ENCODE measurements around the gene ARHGEF28. TPM values are rescaled to one million over a fixed set of nuclear protein-coding genes. Genes with fewer than 3 reads are reported as not detected.

Gene ARHGEF28
- total and polyA plus RNA-seq, 2 of the 13 experiments (the other 11 are each of a cell fraction or from before 2014, with no cell fraction given), result 17.4 to 34.1 TPM

GRCh38 chr5:73770172-73771025 lies 144.4 kb downstream of the ARHGEF28 start (continued):
- TF ChIP-seq ARID5B (CRISPR knock-in tag; IDR thresholded peaks at IDR 0.05), result peak; percentile 65; the same call in 1 of the 2 replicates
- peak; percentile 19; the same call in 1 of the 2 replicates for TF ChIP-seq ARID3A (IDR thresholded peaks at IDR 0.05; ENCODE audit: low read depth, low read length)
- TF ChIP-seq, protein P1, sequence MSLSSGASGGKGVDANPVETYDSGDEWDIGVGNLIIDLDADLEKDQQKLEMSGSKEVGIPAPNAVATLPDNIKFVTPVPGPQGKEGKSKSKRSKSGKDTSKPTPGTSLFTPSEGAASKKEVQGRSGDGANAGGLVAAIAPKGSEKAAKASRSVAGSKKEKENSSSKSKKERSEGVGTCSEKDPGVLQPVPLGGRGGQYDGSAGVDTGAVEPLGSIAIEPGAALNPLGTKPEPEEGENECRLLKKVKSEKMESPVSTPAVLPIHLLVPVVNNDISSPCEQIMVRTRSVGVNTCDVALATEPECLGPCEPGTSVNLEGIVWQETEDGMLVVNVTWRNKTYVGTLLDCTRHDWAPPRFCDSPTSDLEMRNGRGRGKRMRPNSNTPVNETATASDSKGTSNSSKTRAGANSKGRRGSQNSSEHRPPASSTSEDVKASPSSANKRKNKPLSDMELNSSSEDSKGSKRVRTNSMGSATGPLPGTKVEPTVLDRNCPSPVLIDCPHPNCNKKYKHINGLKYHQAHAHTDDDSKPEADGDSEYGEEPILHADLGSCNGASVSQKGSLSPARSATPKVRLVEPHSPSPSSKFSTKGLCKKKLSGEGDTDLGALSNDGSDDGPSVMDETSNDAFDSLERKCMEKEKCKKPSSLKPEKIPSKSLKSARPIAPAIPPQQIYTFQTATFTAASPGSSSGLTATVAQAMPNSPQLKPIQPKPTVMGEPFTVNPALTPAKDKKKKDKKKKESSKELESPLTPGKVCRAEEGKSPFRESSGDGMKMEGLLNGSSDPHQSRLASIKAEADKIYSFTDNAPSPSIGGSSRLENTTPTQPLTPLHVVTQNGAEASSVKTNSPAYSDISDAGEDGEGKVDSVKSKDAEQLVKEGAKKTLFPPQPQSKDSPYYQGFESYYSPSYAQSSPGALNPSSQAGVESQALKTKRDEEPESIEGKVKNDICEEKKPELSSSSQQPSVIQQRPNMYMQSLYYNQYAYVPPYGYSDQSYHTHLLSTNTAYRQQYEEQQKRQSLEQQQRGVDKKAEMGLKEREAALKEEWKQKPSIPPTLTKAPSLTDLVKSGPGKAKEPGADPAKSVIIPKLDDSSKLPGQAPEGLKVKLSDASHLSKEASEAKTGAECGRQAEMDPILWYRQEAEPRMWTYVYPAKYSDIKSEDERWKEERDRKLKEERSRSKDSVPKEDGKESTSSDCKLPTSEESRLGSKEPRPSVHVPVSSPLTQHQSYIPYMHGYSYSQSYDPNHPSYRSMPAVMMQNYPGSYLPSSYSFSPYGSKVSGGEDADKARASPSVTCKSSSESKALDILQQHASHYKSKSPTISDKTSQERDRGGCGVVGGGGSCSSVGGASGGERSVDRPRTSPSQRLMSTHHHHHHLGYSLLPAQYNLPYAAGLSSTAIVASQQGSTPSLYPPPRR (CRISPR knock-in tag; IDR thresholded peaks at IDR 0.05; ENCODE audit: borderline replicate concordance), result peak; percentile 22; the same call in 1 of the 2 replicates
- TF ChIP-seq HNF4A (CRISPR knock-in tag; IDR thresholded peaks at IDR 0.05), result peak; percentile 44; the same call in 1 of the 2 replicates
- peak; percentile 42 for TF ChIP-seq ASH2L (IDR thresholded peaks at IDR 0.05; ENCODE audit: insufficient read length, low read depth, low read length)
- no peak for TF ChIP-seq ZSCAN20 (CRISPR knock-in tag; IDR thresholded peaks at IDR 0.05; ENCODE audit: borderline replicate concordance)
- peak; percentile 35; the same call in 1 of the 2 replicates for TF ChIP-seq ZNF331 (CRISPR knock-in tag; IDR thresholded peaks at IDR 0.05)
- 0 out of 2 replicates have a peak, but pooled peaks have one; percentile 1 for TF ChIP-seq ZBTB7B (CRISPR knock-in tag; IDR thresholded peaks at IDR 0.05)
- 0 out of 2 replicates have a peak, but pooled peaks have one; percentile 46 for TF ChIP-seq FOXO1 (CRISPR knock-in tag; IDR thresholded peaks at IDR 0.05)
- TF ChIP-seq ZMYM2 (CRISPR knock-in tag; IDR thresholded peaks at IDR 0.05), result peak; percentile 81
- TF ChIP-seq ELF3 (CRISPR knock-in tag; IDR thresholded peaks at IDR 0.05), result peak; percentile 51
